Measurements from ENCODE around the gene ADPRM.

GRCh38 chr17:10716218-10716617 is 18.8 kb downstream of the ADPRM start:
- no peak for TF ChIP-seq EZH2 (IDR thresholded peaks at IDR 0.05; ENCODE audit: low read length, missing control alignments)
- no peak for TF ChIP-seq CTCF (conservative IDR thresholded peaks at IDR 0.05 in 1 of 2, IDR thresholded peaks at IDR 0.05 in 1 of 2; ENCODE audit: low read depth in 1 of 2, low read length in 2 of 2)
